ENCODE data around the gene EGFLAM.

GRCh38 chr5:38331831-38332230, 73.5 kb downstream of the EGFLAM start:
- no peak for TF ChIP-seq EGR1 (IDR thresholded peaks at IDR 0.05; ENCODE audit: borderline replicate concordance in 1 of 2, low read depth in 2 of 2, low read length in 2 of 2)
- TF ChIP-seq SMARCA5 (IDR thresholded peaks at IDR 0.05), result no peak
- TF ChIP-seq TCF7 (IDR thresholded peaks at IDR 0.05; ENCODE audit: borderline replicate concordance), result no peak
- TF ChIP-seq EZH2 (IDR thresholded peaks at IDR 0.05; ENCODE audit: borderline replicate concordance, control insufficient read depth, low read depth, low read length), result no peak
- no peak for TF ChIP-seq GABPA (IDR thresholded peaks at IDR 0.05; ENCODE audit: low read depth)
- TF ChIP-seq CTCF (IDR thresholded peaks at IDR 0.05 in 2 of 3, conservative IDR thresholded peaks at IDR 0.05 in 1 of 3; ENCODE audit: control insufficient read depth in 2 of 3, extremely low read depth in 1 of 3, insufficient read depth in 1 of 3, low read depth in 3 of 3, low read length in 3 of 3), result no peak
- no peak for TF ChIP-seq FOS (IDR thresholded peaks at IDR 0.05; ENCODE audit: borderline replicate concordance, extremely low read depth, insufficient read length)
- TF ChIP-seq HCFC1 (IDR thresholded peaks at IDR 0.05; ENCODE audit: low read length), result no peak
- TF ChIP-seq CREB1 (IDR thresholded peaks at IDR 0.05; ENCODE audit: low read depth), result no peak
- TF ChIP-seq STAT1 (conservative IDR thresholded peaks at IDR 0.05), result no peak
- no peak for TF ChIP-seq ASH2L (IDR thresholded peaks at IDR 0.05; ENCODE audit: borderline replicate concordance, low read depth)

Data from GM12878 (cell line).